Measurements from ENCODE around the gene CEACAM20. TPM values are rescaled to one million over a fixed set of nuclear protein-coding genes. Genes with fewer than 3 reads are reported as not detected.

Gene CEACAM20
- total and polyA plus RNA-seq, 2 of the 13 experiments (the other 11 are each of a cell fraction or from before 2014, with no cell fraction given), result 0.04 TPM; not detected in 1

DNA sequence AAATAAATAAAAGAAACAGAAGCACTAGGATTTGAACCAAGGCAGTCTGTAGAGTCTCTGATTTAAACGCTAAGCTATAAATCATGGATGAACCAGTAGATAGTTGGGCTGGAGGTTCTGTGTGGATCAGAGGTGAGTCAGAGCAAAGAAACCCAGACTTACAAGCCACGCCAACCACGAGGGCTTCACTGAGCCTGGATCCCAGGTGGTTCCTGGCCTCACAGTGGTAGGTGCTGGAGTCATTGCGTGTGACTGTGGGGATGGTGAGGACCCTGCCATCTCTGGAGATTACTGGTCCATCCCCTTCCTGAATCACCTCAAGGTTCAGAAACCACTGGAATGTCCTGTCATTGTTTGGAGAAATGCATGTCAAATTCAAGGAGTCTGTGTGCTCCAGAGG, 19.3 kb upstream of the CEACAM20 start (continued):
- TF ChIP-seq, protein P1, sequence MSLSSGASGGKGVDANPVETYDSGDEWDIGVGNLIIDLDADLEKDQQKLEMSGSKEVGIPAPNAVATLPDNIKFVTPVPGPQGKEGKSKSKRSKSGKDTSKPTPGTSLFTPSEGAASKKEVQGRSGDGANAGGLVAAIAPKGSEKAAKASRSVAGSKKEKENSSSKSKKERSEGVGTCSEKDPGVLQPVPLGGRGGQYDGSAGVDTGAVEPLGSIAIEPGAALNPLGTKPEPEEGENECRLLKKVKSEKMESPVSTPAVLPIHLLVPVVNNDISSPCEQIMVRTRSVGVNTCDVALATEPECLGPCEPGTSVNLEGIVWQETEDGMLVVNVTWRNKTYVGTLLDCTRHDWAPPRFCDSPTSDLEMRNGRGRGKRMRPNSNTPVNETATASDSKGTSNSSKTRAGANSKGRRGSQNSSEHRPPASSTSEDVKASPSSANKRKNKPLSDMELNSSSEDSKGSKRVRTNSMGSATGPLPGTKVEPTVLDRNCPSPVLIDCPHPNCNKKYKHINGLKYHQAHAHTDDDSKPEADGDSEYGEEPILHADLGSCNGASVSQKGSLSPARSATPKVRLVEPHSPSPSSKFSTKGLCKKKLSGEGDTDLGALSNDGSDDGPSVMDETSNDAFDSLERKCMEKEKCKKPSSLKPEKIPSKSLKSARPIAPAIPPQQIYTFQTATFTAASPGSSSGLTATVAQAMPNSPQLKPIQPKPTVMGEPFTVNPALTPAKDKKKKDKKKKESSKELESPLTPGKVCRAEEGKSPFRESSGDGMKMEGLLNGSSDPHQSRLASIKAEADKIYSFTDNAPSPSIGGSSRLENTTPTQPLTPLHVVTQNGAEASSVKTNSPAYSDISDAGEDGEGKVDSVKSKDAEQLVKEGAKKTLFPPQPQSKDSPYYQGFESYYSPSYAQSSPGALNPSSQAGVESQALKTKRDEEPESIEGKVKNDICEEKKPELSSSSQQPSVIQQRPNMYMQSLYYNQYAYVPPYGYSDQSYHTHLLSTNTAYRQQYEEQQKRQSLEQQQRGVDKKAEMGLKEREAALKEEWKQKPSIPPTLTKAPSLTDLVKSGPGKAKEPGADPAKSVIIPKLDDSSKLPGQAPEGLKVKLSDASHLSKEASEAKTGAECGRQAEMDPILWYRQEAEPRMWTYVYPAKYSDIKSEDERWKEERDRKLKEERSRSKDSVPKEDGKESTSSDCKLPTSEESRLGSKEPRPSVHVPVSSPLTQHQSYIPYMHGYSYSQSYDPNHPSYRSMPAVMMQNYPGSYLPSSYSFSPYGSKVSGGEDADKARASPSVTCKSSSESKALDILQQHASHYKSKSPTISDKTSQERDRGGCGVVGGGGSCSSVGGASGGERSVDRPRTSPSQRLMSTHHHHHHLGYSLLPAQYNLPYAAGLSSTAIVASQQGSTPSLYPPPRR (CRISPR knock-in tag; IDR thresholded peaks at IDR 0.05; ENCODE audit: borderline replicate concordance), result no peak
- no peak for TF ChIP-seq SYNCRIP (IDR thresholded peaks at IDR 0.05; ENCODE audit: insufficient read depth, low read depth, low read length)
- TF ChIP-seq ZNF557 (CRISPR knock-in tag; IDR thresholded peaks at IDR 0.05), result no peak
- TF ChIP-seq SMARCE1 (IDR thresholded peaks at IDR 0.05; ENCODE audit: borderline replicate concordance), result no peak
- no peak for TF ChIP-seq PCBP2 (optimal IDR thresholded peaks at IDR 0.05; ENCODE audit: low read depth, low read length, poor library complexity, severe bottlenecking)
- no peak for TF ChIP-seq ZNF274 (CRISPR knock-in tag; IDR thresholded peaks at IDR 0.05)

DNA sequence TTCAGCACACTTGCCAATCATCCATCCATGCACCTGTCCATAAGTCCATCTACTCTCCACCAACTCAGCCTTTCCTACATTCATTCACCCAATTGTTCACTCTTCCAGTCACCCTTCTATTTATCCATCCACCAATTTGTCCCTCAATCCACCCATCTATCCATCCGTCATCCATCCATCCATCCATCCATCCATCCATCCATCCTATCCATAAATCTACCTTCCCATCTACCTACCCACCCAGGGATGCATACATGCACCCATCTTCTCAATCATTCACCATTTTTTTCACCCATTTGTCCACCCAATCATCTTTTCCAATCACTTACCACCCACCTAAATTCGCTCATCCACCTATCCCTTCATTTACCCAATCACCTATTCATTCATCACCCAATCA, 14.6 kb upstream of the CEACAM20 start:
- Histone ChIP-seq H3K27ac (ENCODE audit: extremely low read length, insufficient read depth, low read length) (no peak overlapping the region), H3K9me3 (ENCODE audit: low read length) (no peaks in the 10 kb centered on the region), H3K4me2 (ENCODE audit: low read depth, low read length) (no peak overlapping the region), H3K9ac (ENCODE audit: insufficient read depth, low read depth, low read length) (no peak overlapping the region), H3K79me2 (ENCODE audit: insufficient read depth, low read length) (no peaks in the 10 kb centered on the region), H2AFZ (ENCODE audit: low read length) (no peak overlapping the region), H3K27me3 (ENCODE audit: control insufficient read depth in 1 of 2, insufficient read depth in 2 of 2, low read length in 2 of 2) (no peaks in the 10 kb centered on the region), H3K36me3 (replicated peaks in 1 of 2; ENCODE audit: control insufficient read depth in 1 of 2, insufficient read depth in 2 of 2, low read length in 2 of 2) (no peaks in the 10 kb centered on the region), H4K20me1 (ENCODE audit: insufficient read depth, low read length) (no peaks in the 10 kb centered on the region), H3K4me1 (ENCODE audit: insufficient read depth, low read length) (no peaks in the 10 kb centered on the region), H3K4me3 (replicated peaks in 1 of 3; ENCODE audit: insufficient read depth in 1 of 3, low read depth in 2 of 3, low read length in 3 of 3) (no peak overlapping the region)
- 46% methylated on average over 2 of the region's 2 CpGs for WGBS (ENCODE audit: low lambda C conversion rate)
- FAIRE-seq (no peak), DNase-seq (ENCODE audit: low spot score) (no peak), ATAC-seq (no peak)
- CTCF ChIA-PET (ENCODE audit: low intra/inter-chr PET ratio, low total read pairs), result no interaction called here
- intact Hi-C loops (cut with micrococcal nuclease; ENCODE audit: unreplicated experiment) (no loop called here), in situ Hi-C loops (cut with HindIII; ENCODE audit: extremely low pct_ligation_motif_present, low pct_unique_long_range_greater_than_20kb) (no loop called here)
- POLR2A ChIA-PET, result no interaction called here
- TF ChIP-seq, protein P2, sequence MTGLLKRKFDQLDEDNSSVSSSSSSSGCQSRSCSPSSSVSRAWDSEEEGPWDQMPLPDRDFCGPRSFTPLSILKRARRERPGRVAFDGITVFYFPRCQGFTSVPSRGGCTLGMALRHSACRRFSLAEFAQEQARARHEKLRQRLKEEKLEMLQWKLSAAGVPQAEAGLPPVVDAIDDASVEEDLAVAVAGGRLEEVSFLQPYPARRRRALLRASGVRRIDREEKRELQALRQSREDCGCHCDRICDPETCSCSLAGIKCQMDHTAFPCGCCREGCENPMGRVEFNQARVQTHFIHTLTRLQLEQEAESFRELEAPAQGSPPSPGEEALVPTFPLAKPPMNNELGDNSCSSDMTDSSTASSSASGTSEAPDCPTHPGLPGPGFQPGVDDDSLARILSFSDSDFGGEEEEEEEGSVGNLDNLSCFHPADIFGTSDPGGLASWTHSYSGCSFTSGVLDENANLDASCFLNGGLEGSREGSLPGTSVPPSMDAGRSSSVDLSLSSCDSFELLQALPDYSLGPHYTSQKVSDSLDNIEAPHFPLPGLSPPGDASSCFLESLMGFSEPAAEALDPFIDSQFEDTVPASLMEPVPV (CRISPR knock-in tag; IDR thresholded peaks at IDR 0.05), result no peak
- TF ChIP-seq, protein P3, sequence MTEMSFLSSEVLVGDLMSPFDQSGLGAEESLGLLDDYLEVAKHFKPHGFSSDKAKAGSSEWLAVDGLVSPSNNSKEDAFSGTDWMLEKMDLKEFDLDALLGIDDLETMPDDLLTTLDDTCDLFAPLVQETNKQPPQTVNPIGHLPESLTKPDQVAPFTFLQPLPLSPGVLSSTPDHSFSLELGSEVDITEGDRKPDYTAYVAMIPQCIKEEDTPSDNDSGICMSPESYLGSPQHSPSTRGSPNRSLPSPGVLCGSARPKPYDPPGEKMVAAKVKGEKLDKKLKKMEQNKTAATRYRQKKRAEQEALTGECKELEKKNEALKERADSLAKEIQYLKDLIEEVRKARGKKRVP (CRISPR knock-in tag; IDR thresholded peaks at IDR 0.05), result no peak
- TF ChIP-seq HNF4A (CRISPR knock-in tag; IDR thresholded peaks at IDR 0.05) (no peak), YEATS4 (CRISPR knock-in tag; IDR thresholded peaks at IDR 0.05; ENCODE audit: borderline replicate concordance) (no peak), ZNF34 (CRISPR knock-in tag; IDR thresholded peaks at IDR 0.05; ENCODE audit: borderline replicate concordance) (no peak), NFYB (CRISPR knock-in tag; IDR thresholded peaks at IDR 0.05) (no peak), FOXM1 (CRISPR knock-in tag; IDR thresholded peaks at IDR 0.05) (no peak), ZNF660 (CRISPR knock-in tag; IDR thresholded peaks at IDR 0.05; ENCODE audit: borderline replicate concordance, low read depth) (no peak)
- TF ChIP-seq, protein P4, sequence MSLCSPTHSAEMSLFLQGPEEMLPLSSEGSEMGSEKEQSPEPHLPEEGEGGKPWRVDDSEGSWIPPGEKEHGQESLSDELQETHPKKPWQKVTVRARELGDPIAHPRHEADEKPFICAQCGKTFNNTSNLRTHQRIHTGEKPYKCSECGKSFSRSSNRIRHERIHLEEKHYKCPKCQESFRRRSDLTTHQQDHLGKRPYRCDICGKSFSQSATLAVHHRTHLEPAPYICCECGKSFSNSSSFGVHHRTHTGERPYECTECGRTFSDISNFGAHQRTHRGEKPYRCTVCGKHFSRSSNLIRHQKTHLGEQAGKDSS (CRISPR knock-in tag; IDR thresholded peaks at IDR 0.05; ENCODE audit: borderline replicate concordance, low read depth), result no peak
- BruUV-seq (replicated peaks), result no TSS peak

All from HepG2 (cell line).